Measurements from ENCODE around the gene ZNF892. TPM values are rescaled to one million over a fixed set of nuclear protein-coding genes. Genes with fewer than 3 reads are reported as not detected.

The ZNF892 gene
- total and polyA plus RNA-seq, 2 of the 4 experiments (the other 2 are of a cell fraction), result 0.46 to 2.7 TPM

DNA sequence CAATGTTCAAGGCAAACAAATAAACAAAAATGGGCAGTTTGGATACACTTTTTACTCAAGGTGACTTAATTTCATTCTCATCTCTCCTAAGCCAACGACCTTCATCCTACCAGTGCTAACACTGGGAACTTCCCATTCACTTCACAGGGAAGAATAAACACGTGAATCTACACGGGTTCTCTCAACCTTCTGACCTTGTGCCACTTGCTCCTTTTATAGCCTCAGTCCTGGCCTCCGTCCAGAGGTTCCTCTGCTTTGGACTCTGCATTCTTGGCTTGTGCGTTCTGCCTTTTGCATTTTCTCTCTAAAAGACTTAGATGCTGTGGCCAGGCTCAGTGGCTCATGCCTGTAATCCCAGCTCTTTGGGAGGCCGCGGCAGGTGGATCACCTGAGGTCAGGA, 27.9 kb upstream of the ZNF892 start:
- BruUV-seq (replicated peaks), result no TSS peak
- POLR2A ChIA-PET (ENCODE audit: unreplicated experiment), result no interaction called here
- Histone ChIP-seq H4K5ac (ENCODE audit: low read depth, low read length) (no peak overlapping the region), H3K4me1 (ENCODE audit: control insufficient read depth, insufficient read depth, low read length) (no peaks in the 10 kb centered on the region), H2BK120ac (ENCODE audit: low read depth, low read length) (no peak overlapping the region), H3K9ac (ENCODE audit: low read depth, low read length) (no peak overlapping the region), H3K4me2 (ENCODE audit: low read depth, low read length) (no peak overlapping the region), H3K14ac (replicated peaks; ENCODE audit: low read depth, low read length) (no peak overlapping the region), H2BK15ac (ENCODE audit: low read depth, low read length) (no peak overlapping the region), H4K91ac (ENCODE audit: insufficient read depth, low read depth, low read length) (no peak overlapping the region), H2BK5ac (ENCODE audit: low read depth, low read length, poor library complexity, severe bottlenecking) (no peak overlapping the region), H3K79me1 (ENCODE audit: low read depth in 1 of 2, low read length in 2 of 2) (peaks cover 13 to 17% of the 10 kb centered on the region in 2 experiments), H2AK5ac (ENCODE audit: low read depth, low read length) (no peak overlapping the region), H2AFZ (replicated peaks; ENCODE audit: low read length, poor library complexity) (no peak overlapping the region), H3K27me3 (ENCODE audit: control insufficient read depth, insufficient read depth, low read length) (no peaks in the 10 kb centered on the region), H3K18ac (ENCODE audit: low read depth, low read length) (no peak overlapping the region), H3K23ac (ENCODE audit: low read depth, low read length) (no peak overlapping the region), H4K20me1 (ENCODE audit: insufficient read depth, low read length) (no peaks in the 10 kb centered on the region), H3K9me3 (ENCODE audit: control insufficient read depth, insufficient read depth, low read length) (peaks cover 18% of the 10 kb centered on the region), H4K8ac (ENCODE audit: low read depth in 2 of 2, low read length in 2 of 2) (no peak overlapping the region), H3K9me1 (ENCODE audit: insufficient read depth, low read length) (no peaks in the 10 kb centered on the region), H3K4ac (ENCODE audit: low read depth, low read length) (no peak overlapping the region), H2AK9ac (replicated peaks; ENCODE audit: low read depth, low read length, poor library complexity) (no peak overlapping the region), H3K36me3 (ENCODE audit: control insufficient read depth, insufficient read depth, low read length) (peaks cover 38% of the 10 kb centered on the region), H2BK20ac (ENCODE audit: low read depth, low read length) (no peak overlapping the region), H3K27ac (ENCODE audit: insufficient read depth, low read length) (no peak overlapping the region), H3K4me3 (ENCODE audit: insufficient read depth, low read depth, low read length) (no peak overlapping the region), H3K56ac (ENCODE audit: extremely low read depth, insufficient read depth, low read length) (no peak overlapping the region)
- in situ Hi-C loops (cut with MboI; ENCODE audit: low sequenced_read_pairs), result no loop called here
- DNase-seq (no peak), ATAC-seq (ENCODE audit: low read depth) (no peak)
- TF ChIP-seq, protein P1, sequence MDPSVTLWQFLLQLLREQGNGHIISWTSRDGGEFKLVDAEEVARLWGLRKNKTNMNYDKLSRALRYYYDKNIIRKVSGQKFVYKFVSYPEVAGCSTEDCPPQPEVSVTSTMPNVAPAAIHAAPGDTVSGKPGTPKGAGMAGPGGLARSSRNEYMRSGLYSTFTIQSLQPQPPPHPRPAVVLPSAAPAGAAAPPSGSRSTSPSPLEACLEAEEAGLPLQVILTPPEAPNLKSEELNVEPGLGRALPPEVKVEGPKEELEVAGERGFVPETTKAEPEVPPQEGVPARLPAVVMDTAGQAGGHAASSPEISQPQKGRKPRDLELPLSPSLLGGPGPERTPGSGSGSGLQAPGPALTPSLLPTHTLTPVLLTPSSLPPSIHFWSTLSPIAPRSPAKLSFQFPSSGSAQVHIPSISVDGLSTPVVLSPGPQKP (IDR thresholded peaks at IDR 0.05; ENCODE audit: borderline replicate concordance, low read depth, low read length), result no peak
- TF ChIP-seq POLR2A (IDR thresholded peaks at IDR 0.05; ENCODE audit: low read depth, low read length), result no peak
- CTCF ChIA-PET, result no interaction called here
- intact Hi-C loops (cut with micrococcal nuclease), result no loop called here
- 88% methylated on average over 3 of the region's 7 CpGs; no CpG with 5 or more reads in 1 of the 2 experiments for WGBS, 2 experiments (ENCODE audit: extremely low coverage in 2 of 2, insufficient read length in 1 of 2)
- dilution Hi-C loops (cut with HindIII; ENCODE audit: low sequenced_read_pairs, unreplicated experiment), result no loop called here
